Lower leg skin (tissue), 3 donors: ENCODE results near the gene MAGI3.
"Not testable (repeated sequence)": the region's sequence is repeated elsewhere in the genome, so short reads cannot be mapped to it uniquely, and the experiment has no call there.

Source experiments
- CTCF ChIP-seq, 3 donors: fragments of 450-650 bp; IDR thresholded peaks; one replicate each; pipeline ENCODE4 v1.5.1; 2016; ENCODE audit warnings: antibody characterized with exemption in 3 of 3, mild to moderate bottlenecking in 3 of 3, moderate library complexity in 2 of 3
- POLR2A ChIP-seq, 2 donors: fragments of 450-650 bp; IDR thresholded peaks; one replicate each; pipeline ENCODE4 v1.6.1; 2016 to 2017; ENCODE audit warnings: antibody characterized with exemption in 2 of 2, mild to moderate bottlenecking in 1 of 2, moderate library complexity in 1 of 2

- not testable (repeated sequence) for TF ChIP-seq CTCF, POLR2A (IDR thresholded peaks at IDR 0.05)
Observed at GRCh38 chr1:113509766-113510165, 119.5 kb downstream of the MAGI3 start.
